Activated T-cell treated with anti-CD3 and anti-CD28 coated beads, Interleukin-2, amount 50 U/mL, for 24 hours (primary cell): ENCODE data around the gene CEP170.
A peak's percentile ranks its signal among the peaks of the same experiment; 100 is the strongest.
"Not testable (repeated sequence)": the region's sequence is repeated elsewhere in the genome, so short reads cannot be mapped to it uniquely, and the experiment has no call there.

Experiments used
- DNase-seq: peaks from one replicate; pipeline ENCODE4 v3.0.0-alpha.2; 2020
- H3K27ac Mint-ChIP-seq: 2 replicates; pipeline ENCODE4 v1.8.0; 2020; ENCODE audit warnings: mild to moderate bottlenecking, mixed read lengths
- H3K27me3 Mint-ChIP-seq: 2 replicates; pipeline ENCODE4 v1.8.0; 2020; ENCODE audit warnings: mixed read lengths
- H3K36me3 Mint-ChIP-seq: 2 replicates; pipeline ENCODE4 v1.8.0; 2020; ENCODE audit warnings: low read depth, mixed read lengths
- H3K4me1 Mint-ChIP-seq: 2 replicates; pipeline ENCODE4 v1.8.0; 2020; ENCODE audit warnings: low read depth, mixed read lengths
- H3K4me3 Mint-ChIP-seq: 2 replicates; pipeline ENCODE4 v1.8.0; 2020; ENCODE audit warnings: mild to moderate bottlenecking, moderate library complexity, mixed read lengths
- H3K9me3 Mint-ChIP-seq: 2 replicates; pipeline ENCODE4 v1.8.0; 2020; ENCODE audit warnings: mixed read lengths

The CEP170 gene

DNA sequence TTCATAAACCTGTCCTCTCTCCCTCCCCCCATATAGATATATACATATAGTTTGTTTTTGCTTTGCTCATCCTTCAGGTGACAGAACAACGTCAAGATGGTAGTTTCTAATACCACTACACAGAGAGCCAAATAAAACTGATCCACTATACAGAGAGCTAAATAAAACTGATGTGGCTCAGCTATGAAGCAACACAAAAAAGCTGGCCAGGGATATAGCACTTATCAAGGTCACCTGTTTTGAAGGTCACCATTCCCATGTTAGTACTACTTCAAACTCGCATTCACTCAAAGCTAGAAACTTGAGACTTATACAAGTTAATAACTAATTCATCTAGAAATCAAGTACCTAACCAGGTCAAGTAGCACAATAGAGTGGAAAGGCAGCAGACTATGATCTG, 61.8 kb downstream of the CEP170 start:
- H3K27me3 Mint-ChIP-seq, DNase-seq, H3K9me3 Mint-ChIP-seq, H3K4me3 Mint-ChIP-seq, H3K27ac Mint-ChIP-seq, H3K4me1 Mint-ChIP-seq: not testable (repeated sequence)
- peaks cover 41% of the 10 kb centered on the region for H3K36me3 Mint-ChIP-seq

DNA sequence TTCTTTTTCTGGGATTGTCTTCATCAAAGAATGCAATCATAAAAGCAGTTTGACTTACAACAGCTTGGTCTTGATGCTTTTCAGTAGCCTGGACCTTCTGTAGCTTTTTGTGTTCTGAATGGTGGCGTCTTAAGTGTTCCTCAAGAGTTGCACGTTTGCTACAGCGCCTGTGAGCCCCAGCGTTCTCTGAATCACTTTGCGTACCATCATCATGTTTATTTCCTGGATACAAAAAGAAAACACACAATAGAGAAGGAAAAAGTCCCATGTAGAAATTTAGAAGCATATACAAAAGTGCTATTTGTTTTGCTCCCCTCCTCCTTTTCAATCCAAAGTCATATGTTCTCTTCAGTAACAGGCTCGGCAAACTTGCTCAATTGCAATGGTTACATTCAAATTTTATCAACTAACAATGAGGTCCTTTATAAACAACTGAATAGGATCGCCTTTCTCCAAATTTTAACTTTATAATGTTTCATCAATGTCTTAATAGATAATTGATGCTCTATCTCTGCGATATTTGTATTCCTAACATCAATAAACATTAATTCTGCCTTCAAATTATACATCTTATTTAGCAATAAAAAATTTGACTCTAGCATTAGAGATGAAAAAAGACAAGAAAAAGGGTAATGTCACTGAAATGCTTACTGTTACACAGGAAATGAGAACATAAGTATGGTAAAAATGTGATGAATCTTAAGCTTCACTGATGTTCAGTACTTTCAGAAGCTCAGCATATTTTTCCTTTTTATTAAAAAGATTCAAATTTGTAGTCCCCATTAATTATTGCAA, 68.7 kb downstream of the CEP170 start:
- H3K9me3 Mint-ChIP-seq, H3K4me1 Mint-ChIP-seq, DNase-seq, H3K27ac Mint-ChIP-seq, H3K27me3 Mint-ChIP-seq, H3K4me3 Mint-ChIP-seq: not testable (repeated sequence)
- H3K36me3 Mint-ChIP-seq = peaks cover 57% of the 10 kb centered on the region

DNA sequence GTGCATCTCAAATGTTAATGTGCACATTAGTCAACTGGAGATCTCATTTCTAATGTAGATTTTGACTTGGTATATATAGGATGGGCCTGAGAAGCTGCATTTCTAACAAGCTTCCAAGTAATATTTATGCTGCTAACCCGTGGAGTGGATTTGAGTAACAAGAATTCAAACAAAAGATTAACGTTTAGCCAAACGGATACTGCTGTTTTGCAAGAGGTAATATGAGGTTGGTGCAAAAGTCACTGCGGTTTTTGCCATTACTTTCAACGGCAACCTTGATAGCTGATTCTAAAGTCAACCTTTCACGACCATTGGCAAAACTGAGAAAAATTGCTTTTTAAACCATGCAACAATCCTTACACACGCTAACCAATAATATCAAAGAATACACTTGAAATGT, 70.3 kb downstream of the CEP170 start:
- H3K27me3 Mint-ChIP-seq, H3K9me3 Mint-ChIP-seq, H3K27ac Mint-ChIP-seq, H3K4me3 Mint-ChIP-seq, DNase-seq: not testable (repeated sequence)
- Mint-ChIP-seq H3K36me3 (peaks cover 57% of the 10 kb centered on the region), H3K4me1 (peaks cover 11% of the 10 kb centered on the region)

GRCh38 chr1:243183661-243184060, 71.4 kb downstream of the CEP170 start:
- not testable (repeated sequence) for H3K27ac Mint-ChIP-seq

GRCh38 chr1:243183176-243183575, 71.9 kb downstream of the CEP170 start:
- not testable (repeated sequence) for H3K27ac Mint-ChIP-seq, H3K4me3 Mint-ChIP-seq, H3K27me3 Mint-ChIP-seq, DNase-seq, H3K9me3 Mint-ChIP-seq
- peaks cover 13% of the 10 kb centered on the region for H3K4me1 Mint-ChIP-seq
- peaks cover 55% of the 10 kb centered on the region for H3K36me3 Mint-ChIP-seq

More at GRCh38 chr1:243183661-243184060, 71.4 kb downstream of the CEP170 start:
- H3K9me3 Mint-ChIP-seq, H3K27me3 Mint-ChIP-seq, H3K4me3 Mint-ChIP-seq, DNase-seq: not testable (repeated sequence)
- H3K4me1 Mint-ChIP-seq = peaks cover 13% of the 10 kb centered on the region
- peaks cover 58% of the 10 kb centered on the region for H3K36me3 Mint-ChIP-seq

GRCh38 chr1:243179720-243180119, 75.4 kb downstream of the CEP170 start:
- Mint-ChIP-seq H3K27me3 (no peaks in the 10 kb centered on the region), H3K9me3 (no peaks in the 10 kb centered on the region), H3K27ac (no peak overlapping the region), H3K4me1 (peaks cover 13% of the 10 kb centered on the region), H3K36me3 (peaks cover 36% of the 10 kb centered on the region), H3K4me3 (no peak overlapping the region)
- no peak for DNase-seq

DNA sequence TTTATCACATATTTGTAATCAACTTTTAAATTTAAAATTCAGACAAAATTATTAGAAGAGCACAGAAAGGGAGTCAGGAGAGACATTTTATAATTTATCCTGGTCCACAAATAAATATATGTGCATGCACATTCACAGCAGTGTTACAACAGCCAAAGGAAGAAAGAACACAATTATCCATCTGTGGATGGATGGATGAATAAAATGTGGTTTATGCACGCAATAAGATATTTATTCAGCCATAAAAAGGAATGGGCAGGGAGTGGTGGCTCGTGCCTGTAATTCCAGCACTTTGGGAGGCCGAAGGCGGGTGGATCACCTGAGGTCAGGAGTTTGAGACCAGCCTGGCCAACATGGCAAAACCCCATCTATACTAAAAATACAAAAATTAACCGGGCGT, 77.3 kb downstream of the CEP170 start:
- not testable (repeated sequence) for DNase-seq, H3K27ac Mint-ChIP-seq, H3K9me3 Mint-ChIP-seq, H3K27me3 Mint-ChIP-seq, H3K4me3 Mint-ChIP-seq
- Mint-ChIP-seq H3K36me3 (peaks cover 28% of the 10 kb centered on the region), H3K4me1 (peaks cover 13% of the 10 kb centered on the region)

- not testable (repeated sequence) for H3K27ac Mint-ChIP-seq, H3K9me3 Mint-ChIP-seq, H3K27me3 Mint-ChIP-seq, DNase-seq, H3K4me1 Mint-ChIP-seq, H3K4me3 Mint-ChIP-seq
- H3K36me3 Mint-ChIP-seq = peaks cover 21% of the 10 kb centered on the region
These were observed 81.2 kb downstream of the CEP170 start for GRCh38 chr1:243173758-243174369.

- peaks cover 34% of the 10 kb centered on the region for H3K36me3 Mint-ChIP-seq
- DNase-seq, H3K4me3 Mint-ChIP-seq, H3K4me1 Mint-ChIP-seq, H3K27me3 Mint-ChIP-seq, H3K27ac Mint-ChIP-seq, H3K9me3 Mint-ChIP-seq: not testable (repeated sequence)
These were observed 90.2 kb downstream of the CEP170 start for GRCh38 chr1:243164911-243165310.

DNA sequence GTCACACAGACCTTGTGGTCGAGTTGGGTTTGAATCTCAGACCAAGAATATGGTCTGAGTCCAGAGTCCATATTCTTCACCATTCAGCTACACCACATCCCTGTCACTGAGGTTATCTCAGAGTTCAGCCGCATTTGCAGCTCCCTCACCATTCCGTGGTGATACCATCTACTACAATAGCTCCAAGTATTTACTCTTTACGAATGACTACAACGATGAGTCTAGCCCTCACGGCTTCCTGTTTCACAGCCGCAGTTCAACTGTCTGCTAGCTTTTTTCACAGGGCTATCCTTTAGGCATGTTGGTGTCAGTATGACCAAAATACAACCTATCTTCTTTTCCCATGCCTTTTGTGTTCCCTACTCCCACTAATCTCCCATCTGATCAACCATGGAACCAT, 104.2 kb downstream of the CEP170 start:
- peaks cover 56% of the 10 kb centered on the region for H3K36me3 Mint-ChIP-seq
- not testable (repeated sequence) for H3K27ac Mint-ChIP-seq, H3K4me3 Mint-ChIP-seq, H3K9me3 Mint-ChIP-seq, DNase-seq, H3K27me3 Mint-ChIP-seq
- H3K4me1 Mint-ChIP-seq = peaks cover 13% of the 10 kb centered on the region

GRCh38 chr1:243149120-243149519, 106.0 kb downstream of the CEP170 start:
- DNase-seq, H3K4me3 Mint-ChIP-seq, H3K27ac Mint-ChIP-seq, H3K9me3 Mint-ChIP-seq, H3K27me3 Mint-ChIP-seq: not testable (repeated sequence)
- Mint-ChIP-seq H3K36me3 (peaks cover 47% of the 10 kb centered on the region), H3K4me1 (peaks cover 13% of the 10 kb centered on the region)

DNA sequence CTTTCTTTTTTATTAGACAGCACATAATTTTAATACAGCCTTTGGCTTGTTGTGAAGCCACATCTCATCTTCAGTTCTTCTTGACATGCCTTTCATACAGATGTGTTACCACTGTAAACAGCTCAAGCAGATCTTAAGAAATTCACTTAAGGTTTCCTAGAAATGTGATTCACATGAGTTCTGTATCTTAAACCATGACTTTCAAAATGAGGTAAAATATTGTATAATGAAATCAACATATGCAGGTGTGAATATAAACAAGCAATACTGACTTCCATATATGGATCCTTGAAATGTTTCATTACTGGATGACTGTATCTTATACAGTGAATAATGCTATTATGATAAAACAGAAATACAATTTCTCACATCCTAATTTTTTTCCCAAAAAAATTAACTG, 107.7 kb downstream of the CEP170 start:
- Mint-ChIP-seq H3K4me1 (peaks cover 13% of the 10 kb centered on the region), H3K36me3 (peaks cover 39% of the 10 kb centered on the region), H3K27ac (peak overlapping the region; percentile 73)
- not testable (repeated sequence) for DNase-seq, H3K4me3 Mint-ChIP-seq, H3K9me3 Mint-ChIP-seq, H3K27me3 Mint-ChIP-seq

DNA sequence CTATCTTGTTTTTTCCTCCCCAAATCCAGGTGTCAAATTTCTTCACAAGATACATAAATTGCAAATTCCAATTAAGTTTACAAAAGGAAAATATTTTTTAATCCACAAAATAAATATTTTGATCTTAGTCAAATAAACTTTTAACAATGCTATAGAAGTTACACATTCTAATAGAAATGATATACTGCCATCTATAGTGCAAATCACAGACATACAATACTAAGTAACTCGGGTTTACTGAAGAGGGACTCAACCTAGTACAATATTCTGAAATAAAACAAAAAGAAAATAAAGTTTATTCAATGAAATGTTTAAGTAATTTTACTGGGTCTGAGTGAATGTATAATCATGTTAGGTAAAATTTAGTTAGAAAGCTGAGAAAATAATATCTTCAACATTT, 114.6 kb downstream of the CEP170 start:
- not testable (repeated sequence) for DNase-seq, H3K9me3 Mint-ChIP-seq, H3K4me1 Mint-ChIP-seq, H3K4me3 Mint-ChIP-seq, H3K27me3 Mint-ChIP-seq, H3K27ac Mint-ChIP-seq
- H3K36me3 Mint-ChIP-seq = peaks cover 35% of the 10 kb centered on the region

DNA sequence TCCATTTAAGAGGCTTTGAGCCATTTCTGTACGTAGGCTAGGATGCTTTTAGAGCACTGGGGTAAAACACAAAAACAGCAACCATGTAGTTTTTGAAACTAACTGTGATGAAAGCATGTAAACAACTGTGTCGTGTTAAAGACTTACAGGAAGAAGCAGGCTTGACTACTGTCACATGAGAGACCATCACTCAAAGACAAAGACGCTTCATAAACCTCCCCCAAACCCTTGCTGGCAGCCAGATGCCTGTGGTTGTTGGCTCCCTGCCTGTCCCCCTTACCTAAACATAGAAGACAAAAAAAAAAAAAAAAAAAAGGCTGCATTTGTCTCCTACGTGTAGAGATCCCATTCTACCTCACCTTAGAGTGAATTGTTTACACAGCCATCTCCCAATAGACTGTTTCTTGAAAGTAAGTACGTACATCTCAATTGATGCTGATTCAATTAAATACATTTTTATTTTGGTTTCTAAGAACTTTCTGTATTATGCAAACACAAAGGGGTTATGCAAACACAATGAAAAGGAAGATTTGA, 132.1 kb downstream of the CEP170 start:
- not testable (repeated sequence) for H3K9me3 Mint-ChIP-seq, H3K27ac Mint-ChIP-seq, H3K4me1 Mint-ChIP-seq, H3K4me3 Mint-ChIP-seq, DNase-seq, H3K27me3 Mint-ChIP-seq
- H3K36me3 Mint-ChIP-seq = peaks cover 27% of the 10 kb centered on the region

GRCh38 chr1:243121939-243122338, 133.1 kb downstream of the CEP170 start:
- H3K4me3 Mint-ChIP-seq = not testable (repeated sequence)
- H3K36me3 Mint-ChIP-seq = peaks cover 23% of the 10 kb centered on the region

More at GRCh38 chr1:243121939-243122338, 133.1 kb downstream of the CEP170 start:
- not testable (repeated sequence) for H3K27me3 Mint-ChIP-seq, DNase-seq, H3K4me1 Mint-ChIP-seq, H3K27ac Mint-ChIP-seq, H3K9me3 Mint-ChIP-seq
